SU-DHL-6 (cell line): ENCODE data around the gene IL21R.

Experiments used
- H2AFZ ChIP-seq: fragments of 200-600 bp; sonication (generic); 2 replicates; pipeline ENCODE4 v1.6.1; 2014; ENCODE audit warnings: low read depth, mild to moderate bottlenecking, moderate library complexity, mixed read lengths, antibody characterized with exemption, low read length; ENCODE audit not compliant: severe bottlenecking
- H3F3A ChIP-seq: fragments of 200-600 bp; shearing (Covaris generic); 2 replicates; pipeline ENCODE4 v1.6.0; 2016; ENCODE audit warnings: antibody characterized with exemption, mild to moderate bottlenecking; ENCODE audit not compliant: insufficient read depth
- H3K27ac ChIP-seq: fragments of 200-600 bp; sonication (generic); 2 replicates; pipeline ENCODE4 v1.5.1; 2016; ENCODE audit warnings: low read depth, mild to moderate bottlenecking, low read length, moderate library complexity, mixed read lengths
- H3K27me3 ChIP-seq: fragments of 200-600 bp; sonication (generic), shearing (Covaris generic); 2 replicates; pipeline ENCODE4 v1.6.0; 2014; ENCODE audit warnings: mild to moderate bottlenecking, low read length
- H3K36me3 ChIP-seq: fragments of 200-600 bp; sonication (generic); 2 replicates; pipeline ENCODE4 v1.6.1; 2014; ENCODE audit warnings: mild to moderate bottlenecking, low read length, mixed read lengths
- H3K4me2 ChIP-seq: fragments of 300-600, 200-600 bp; shearing (Covaris generic), sonication (generic); 2 replicates; pipeline ENCODE4 v1.6.0; 2014; ENCODE audit warnings: low read length, low read depth, mild to moderate bottlenecking; ENCODE audit not compliant: poor library complexity, severe bottlenecking
- H3K4me3 ChIP-seq: fragments of 200-600 bp; sonication (generic); 2 replicates; pipeline ENCODE4 v1.5.1; 2014; ENCODE audit warnings: antibody characterized with exemption, low read length, mild to moderate bottlenecking, mixed read lengths; ENCODE audit not compliant: insufficient read depth, poor library complexity, severe bottlenecking
- H3K79me2 ChIP-seq: fragments of 200-600 bp; sonication (generic); 2 replicates; pipeline ENCODE4 v1.6.1; 2014; ENCODE audit warnings: mild to moderate bottlenecking, low read length, moderate library complexity; ENCODE audit not compliant: insufficient read depth
- H3K9ac ChIP-seq: fragments of 200-600 bp; sonication (generic); 2 replicates; pipeline ENCODE4 v1.7.0; 2014; ENCODE audit warnings: mild to moderate bottlenecking, low read length
- H3K9me2 ChIP-seq: fragments of 200-600 bp; sonication (generic); replicated peaks from 2 replicates; pipeline ENCODE4 v1.6.1; 2014; ENCODE audit warnings: low read length; ENCODE audit not compliant: insufficient read depth
- H3K9me3 ChIP-seq: fragments of 200-600 bp; sonication (generic); 2 replicates; pipeline ENCODE4 v1.6.1; 2014; ENCODE audit warnings: low read length, mixed read lengths; ENCODE audit not compliant: insufficient read depth
- H4K20me1 ChIP-seq: fragments of 200-600 bp; sonication (generic); 2 replicates; pipeline ENCODE4 v1.6.1; 2014; ENCODE audit warnings: low read depth, mild to moderate bottlenecking, antibody characterized with exemption, low read length, moderate library complexity, mixed read lengths
- CTCF ChIP-seq: fragments of 200-600 bp; sonication (generic); IDR thresholded peaks from one replicate; pipeline ENCODE4 v1.5.1; 2017; ENCODE audit warnings: antibody characterized with exemption, mild to moderate bottlenecking, low read length, moderate library complexity; ENCODE audit not compliant: insufficient read depth, poor library complexity, severe bottlenecking
- EZH2phosphoT487 ChIP-seq: fragments of 200-600 bp; sonication (generic), shearing (Covaris generic); conservative IDR thresholded peaks from 2 replicates; pipeline ENCODE4 v1.6.1; 2018; ENCODE audit warnings: mild to moderate bottlenecking, antibody characterized with exemption, low read length, moderate library complexity, mixed read lengths

IL21R gene

GRCh38 chr16:27401768-27402568 is at the start of gene IL21R:
IL21R (plus strand) TSS chr16:27402174; CDS start chr16:27430072, 27,898 bp downstream.
- no peak for TF ChIP-seq EZH2phosphoT487
- no peak for TF ChIP-seq CTCF
- no peaks in the 10 kb centered on the region for H3K9me2 ChIP-seq
- H2AFZ ChIP-seq, result no peak within 1 kb of the TSS
- H3F3A ChIP-seq, result peaks cover 34% of the 10 kb centered on the region
- H3K9ac ChIP-seq, result peak within 1 kb of the TSS; percentile 69
- H3K9me3 ChIP-seq, result peaks cover 9% of the 10 kb centered on the region; the same call in 1 of the 2 replicates
- H4K20me1 ChIP-seq, result no peaks in the 10 kb centered on the region
- no peaks in the 10 kb centered on the region for H3K27me3 ChIP-seq
- H3K4me2 ChIP-seq, result peak within 1 kb of the TSS; percentile 83
- H3K4me3 ChIP-seq, result peak within 1 kb of the TSS; percentile 58
- H3K79me2 ChIP-seq, result peaks cover 17% of the 10 kb centered on the region; the same call in 1 of the 2 replicates
- peak within 1 kb of the TSS; percentile 91 for H3K27ac ChIP-seq
- H3K36me3 ChIP-seq, result peaks cover 3% of the 10 kb centered on the region; the same call in 1 of the 2 replicates

- no peak overlapping the region for H3K4me3 ChIP-seq
- H3K27ac ChIP-seq, result no peak overlapping the region
- no peaks in the 10 kb centered on the region for H3K9me2 ChIP-seq
- TF ChIP-seq EZH2phosphoT487, result no peak
- TF ChIP-seq CTCF, result no peak
- no peak overlapping the region for H2AFZ ChIP-seq
- peaks cover 33% of the 10 kb centered on the region for H3K36me3 ChIP-seq
- no peaks in the 10 kb centered on the region for H3K27me3 ChIP-seq
- no peaks in the 10 kb centered on the region for H4K20me1 ChIP-seq
- H3K4me2 ChIP-seq, result no peak overlapping the region
- no peaks in the 10 kb centered on the region for H3K9me3 ChIP-seq
- H3K79me2 ChIP-seq, result no peaks in the 10 kb centered on the region
- H3K9ac ChIP-seq, result no peak overlapping the region
- no peaks in the 10 kb centered on the region for H3F3A ChIP-seq
These were observed 48.1 kb upstream of the IL21R start for GRCh38 chr16:27353853-27354252.

GRCh38 chr16:27355610-27356009 is 46.4 kb upstream of the IL21R start:
- Histone ChIP-seq H4K20me1 (no peaks in the 10 kb centered on the region), H3K9me3 (no peaks in the 10 kb centered on the region), H3K4me3 (no peak overlapping the region), H3K9ac (no peak overlapping the region), H3F3A (no peaks in the 10 kb centered on the region), H3K27ac (no peak overlapping the region), H3K9me2 (no peaks in the 10 kb centered on the region), H3K79me2 (no peaks in the 10 kb centered on the region), H2AFZ (no peak overlapping the region), H3K4me2 (no peak overlapping the region), H3K27me3 (no peaks in the 10 kb centered on the region), H3K36me3 (peaks cover 38% of the 10 kb centered on the region)
- no peak for TF ChIP-seq EZH2phosphoT487
- peak; percentile 29 for TF ChIP-seq CTCF
